Measurements from ENCODE around the gene MEI4. TPM values are rescaled to one million over a fixed set of nuclear protein-coding genes. Genes with fewer than 3 reads are reported as not detected.
A peak's percentile ranks its signal among the peaks of the same experiment; 100 is the strongest.

The MEI4 gene
- total RNA-seq, 1 donor from 2014 or later: 0.06 TPM

- no peak overlapping the region for H3K4me3 ChIP-seq (ENCODE audit: low read depth, low read length)
- TF ChIP-seq CTCF (conservative IDR thresholded peaks at IDR 0.05; ENCODE audit: low read depth, low read length): no peak
- DNase-seq (ENCODE audit: low read depth): no peak
These were observed 253.2 kb downstream of the MEI4 start for GRCh38 chr6:77906070-77906469.

GRCh38 chr6:77910826-77911225 lies 258.0 kb downstream of the MEI4 start:
- no peak for DNase-seq (ENCODE audit: low read depth)
- TF ChIP-seq CTCF (conservative IDR thresholded peaks at IDR 0.05; ENCODE audit: low read depth, low read length): no peak
- H3K4me3 ChIP-seq (ENCODE audit: low read depth, low read length): no peak overlapping the region

GRCh38 chr6:77926198-77926751 lies 273.4 kb downstream of the MEI4 start:
- H3K4me3 ChIP-seq (ENCODE audit: low read depth, low read length): no peak overlapping the region
- TF ChIP-seq CTCF (conservative IDR thresholded peaks at IDR 0.05; ENCODE audit: low read depth, low read length): peak; percentile 13
- DNase-seq (ENCODE audit: low read depth): no peak

GRCh38 chr6:77930382-77930781 lies 277.5 kb downstream of the MEI4 start:
- no peak for DNase-seq (ENCODE audit: low read depth)
- TF ChIP-seq CTCF (conservative IDR thresholded peaks at IDR 0.05; ENCODE audit: low read depth, low read length): no peak
- H3K4me3 ChIP-seq (ENCODE audit: low read depth, low read length): no peak overlapping the region

GRCh38 chr6:77930952-77931351 lies 278.1 kb downstream of the MEI4 start:
- no peak overlapping the region for H3K4me3 ChIP-seq (ENCODE audit: low read depth, low read length)
- TF ChIP-seq CTCF (conservative IDR thresholded peaks at IDR 0.05; ENCODE audit: low read depth, low read length): no peak

GRCh38 chr6:77962070-77962469 lies 309.2 kb downstream of the MEI4 start:
- no peak for TF ChIP-seq CTCF (conservative IDR thresholded peaks at IDR 0.05; ENCODE audit: low read depth, low read length)
- no peak for DNase-seq (ENCODE audit: low read depth)
- no peak overlapping the region for H3K4me3 ChIP-seq (ENCODE audit: low read depth, low read length)

More at GRCh38 chr6:77930952-77931351, 278.1 kb downstream of the MEI4 start:
- DNase-seq (ENCODE audit: low read depth): no peak

GRCh38 chr6:77965449-77965848 lies 312.6 kb downstream of the MEI4 start:
- DNase-seq (ENCODE audit: low read depth): no peak
- H3K4me3 ChIP-seq (ENCODE audit: low read depth, low read length): no peak overlapping the region
- no peak for TF ChIP-seq CTCF (conservative IDR thresholded peaks at IDR 0.05; ENCODE audit: low read depth, low read length)
